Astrocyte (in vitro differentiated cells and primary cell): ENCODE results near the gene UBE2QL1.

ENCODE experiments used
- CTCF ChIP-seq: IDR thresholded peaks from 2 replicates; pipeline ENCODE4 v1.5.1; 2011; ENCODE audit warnings: low read depth, mild to moderate bottlenecking, inconsistent platforms, low read length, moderate library complexity; ENCODE audit not compliant: insufficient read depth
- EZH2 ChIP-seq: IDR thresholded peaks from 2 replicates; pipeline ENCODE4 v1.6.1; 2012; ENCODE audit warnings: mild to moderate bottlenecking, low read length, inconsistent platforms; ENCODE audit not compliant: insufficient read depth

GRCh38 chr5:6450319-6450833 lies 1.7 kb downstream of the UBE2QL1 start:
- TF ChIP-seq CTCF = no peak
- no peak for TF ChIP-seq EZH2
